GM18505 (cell line): ENCODE data around the gene TNFAIP8.

ENCODE experiments used
- ATAC-seq: cut with Tn5 transposase; IDR thresholded peaks from one replicate; pipeline ENCODE4 v1.9.1; 2021; ENCODE audit not compliant: unreplicated experiment
- POLR2A ChIP-seq: IDR thresholded peaks from 4 replicates; pipeline ENCODE4 v1.6.1; 2011; ENCODE audit warnings: borderline replicate concordance; ENCODE audit not compliant: insufficient read depth, insufficient read length; ENCODE audit errors: extremely low read depth

Gene TNFAIP8

DNA sequence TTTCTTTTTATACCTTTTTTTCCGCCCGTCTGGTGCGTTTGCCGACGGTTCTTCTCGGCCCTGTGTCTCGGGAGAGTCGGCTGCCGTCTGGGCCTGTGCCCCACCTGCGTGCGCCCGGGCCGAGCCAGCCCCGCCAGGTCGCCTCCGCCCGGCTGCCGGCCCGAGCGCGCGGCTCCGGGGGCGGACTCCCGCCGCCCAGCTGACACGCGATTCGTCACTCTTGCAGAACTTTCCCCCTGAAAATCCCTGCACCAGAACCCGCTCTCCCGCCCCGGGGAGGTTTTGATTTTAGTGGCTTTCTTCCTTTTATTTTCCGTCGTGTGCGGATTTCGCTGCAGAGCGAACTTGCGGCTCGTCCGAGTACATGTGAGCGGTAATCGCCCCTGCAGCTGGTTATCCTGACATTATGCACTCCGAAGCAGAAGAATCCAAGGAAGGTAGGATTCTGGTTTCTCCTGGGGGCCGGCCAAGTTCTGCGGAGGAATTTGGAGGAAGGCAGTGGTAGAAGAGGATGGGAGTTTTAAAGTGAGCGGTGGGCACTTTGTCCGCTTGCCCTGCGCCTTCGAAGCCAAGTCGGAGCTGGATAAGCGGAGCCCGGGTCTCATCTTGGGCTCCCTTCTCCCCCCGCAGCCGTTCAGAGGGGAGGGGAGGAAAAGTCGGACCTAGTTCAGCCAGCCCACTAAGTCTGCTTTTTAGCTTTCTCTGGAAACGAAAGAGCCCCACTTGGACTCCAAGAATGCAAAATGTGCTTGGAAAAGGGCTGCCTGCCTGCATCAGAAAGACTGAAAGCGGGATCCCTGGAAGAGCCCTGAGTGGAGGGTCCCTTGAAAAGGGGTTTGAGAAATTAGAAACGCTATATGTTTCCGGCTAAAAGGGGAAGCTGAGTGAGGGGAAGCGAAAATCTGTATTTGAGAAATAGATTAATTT lies at the start of gene TNFAIP8:
TNFAIP8 (plus strand) TSS at position 335 of the 927 bp plus-strand sequence; CDS start at position 407, 72 bp downstream.
- peak; percentile 46 for ATAC-seq
- TF ChIP-seq POLR2A, result peak; percentile 87

DNA sequence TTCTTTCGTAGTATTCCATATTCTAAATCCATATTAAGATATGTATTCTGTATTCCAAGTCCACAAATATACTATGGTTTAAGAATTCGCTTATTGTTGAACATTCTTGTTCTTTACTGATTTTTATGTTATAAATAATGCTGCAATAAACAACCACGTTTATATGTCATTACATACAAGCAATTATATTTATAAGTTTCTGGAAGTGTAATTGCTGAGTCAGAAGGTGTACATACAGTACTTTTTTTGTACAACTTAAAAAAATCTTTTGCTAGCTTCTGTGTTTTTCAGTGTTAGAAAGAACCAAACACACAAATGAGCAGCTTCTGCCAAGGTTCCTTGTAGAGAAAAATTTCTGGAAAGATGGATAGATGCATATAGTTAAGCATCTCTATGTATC lies 48.6 kb upstream of the TNFAIP8 start:
- no peak for TF ChIP-seq POLR2A

DNA sequence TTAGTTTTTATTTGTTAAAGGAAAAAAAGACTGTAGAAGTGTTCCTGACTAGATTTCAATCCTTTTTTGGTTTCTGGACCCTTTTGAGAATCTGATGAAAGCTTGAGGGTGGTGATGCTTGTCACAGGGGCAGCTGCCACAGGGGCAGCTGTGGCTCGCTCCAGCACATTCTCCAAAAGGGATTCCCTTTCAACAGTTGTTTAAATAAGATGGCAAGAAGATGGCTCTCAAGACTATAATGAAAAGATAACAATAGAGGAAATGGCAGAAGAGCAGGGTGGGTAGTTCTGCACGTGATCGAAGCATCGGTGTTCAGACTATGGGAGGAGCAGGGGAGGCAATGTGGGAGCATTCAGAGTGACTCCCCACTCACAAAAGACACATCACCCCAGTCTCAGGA lies 46.5 kb upstream of the TNFAIP8 start:
- peak; percentile 10 for ATAC-seq

More for the DNA sequence above, 48.6 kb upstream of the TNFAIP8 start:
- ATAC-seq, result no peak

DNA sequence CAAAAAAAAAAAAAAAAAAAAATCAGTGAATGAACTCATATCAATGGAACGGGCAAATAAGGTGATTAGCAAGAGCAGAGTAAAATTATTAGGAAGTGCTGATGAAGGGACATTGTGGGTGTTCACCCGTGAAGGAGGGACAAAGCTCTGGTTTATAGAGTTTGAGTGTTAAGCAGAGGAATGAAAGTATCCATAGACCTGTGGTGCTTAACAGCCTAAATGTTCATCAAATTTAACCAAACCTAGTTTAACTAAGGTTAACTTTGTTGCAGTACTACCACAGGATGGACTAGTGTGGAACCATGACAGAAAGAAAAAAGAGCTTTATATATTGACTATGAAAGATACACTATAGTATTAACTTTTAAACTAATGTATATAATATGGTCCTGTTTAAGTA lies 44.1 kb upstream of the TNFAIP8 start:
- TF ChIP-seq POLR2A, result no peak
- ATAC-seq, result no peak

More for the DNA sequence above, 46.5 kb upstream of the TNFAIP8 start:
- no peak for TF ChIP-seq POLR2A

DNA sequence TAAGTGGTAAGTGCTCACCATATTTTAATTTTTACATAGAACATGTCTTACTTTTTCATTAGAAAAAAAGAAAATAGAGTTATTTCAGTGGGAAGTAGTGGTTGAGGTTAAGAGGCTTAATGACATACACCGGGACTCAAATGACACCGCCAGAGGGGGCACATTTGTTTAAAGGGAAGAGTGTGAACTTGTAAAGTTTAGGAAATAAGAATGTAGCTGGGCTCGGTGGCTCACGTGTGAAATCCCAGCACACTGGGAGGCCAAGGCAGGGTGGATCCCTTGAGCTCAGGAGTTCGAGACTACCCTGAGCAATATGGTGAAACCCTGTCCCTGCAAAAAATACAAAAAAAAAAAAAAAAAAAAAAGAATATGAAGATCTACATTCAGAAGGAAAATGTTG lies 43.4 kb upstream of the TNFAIP8 start:
- TF ChIP-seq POLR2A, result no peak
- ATAC-seq, result no peak

DNA sequence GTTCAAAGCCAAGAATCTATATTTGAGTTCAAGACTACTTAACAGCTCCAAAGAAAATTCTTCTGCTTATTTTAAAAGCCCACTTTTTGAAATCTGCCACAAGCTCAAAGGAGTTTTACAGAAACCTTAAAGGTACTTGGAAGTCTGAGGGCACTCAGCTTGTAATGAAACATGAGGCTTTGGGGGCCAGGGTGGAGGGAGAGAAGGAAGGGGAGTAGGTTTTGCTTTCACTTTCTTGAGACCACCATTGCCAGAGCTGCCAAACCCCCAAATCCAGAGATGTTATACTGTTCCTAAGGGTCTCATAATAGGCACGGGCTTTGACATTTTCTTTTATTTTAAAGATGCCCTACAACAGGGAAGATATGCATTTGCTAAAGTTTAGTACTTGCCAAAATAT lies 42.6 kb upstream of the TNFAIP8 start:
- TF ChIP-seq POLR2A, result no peak

DNA sequence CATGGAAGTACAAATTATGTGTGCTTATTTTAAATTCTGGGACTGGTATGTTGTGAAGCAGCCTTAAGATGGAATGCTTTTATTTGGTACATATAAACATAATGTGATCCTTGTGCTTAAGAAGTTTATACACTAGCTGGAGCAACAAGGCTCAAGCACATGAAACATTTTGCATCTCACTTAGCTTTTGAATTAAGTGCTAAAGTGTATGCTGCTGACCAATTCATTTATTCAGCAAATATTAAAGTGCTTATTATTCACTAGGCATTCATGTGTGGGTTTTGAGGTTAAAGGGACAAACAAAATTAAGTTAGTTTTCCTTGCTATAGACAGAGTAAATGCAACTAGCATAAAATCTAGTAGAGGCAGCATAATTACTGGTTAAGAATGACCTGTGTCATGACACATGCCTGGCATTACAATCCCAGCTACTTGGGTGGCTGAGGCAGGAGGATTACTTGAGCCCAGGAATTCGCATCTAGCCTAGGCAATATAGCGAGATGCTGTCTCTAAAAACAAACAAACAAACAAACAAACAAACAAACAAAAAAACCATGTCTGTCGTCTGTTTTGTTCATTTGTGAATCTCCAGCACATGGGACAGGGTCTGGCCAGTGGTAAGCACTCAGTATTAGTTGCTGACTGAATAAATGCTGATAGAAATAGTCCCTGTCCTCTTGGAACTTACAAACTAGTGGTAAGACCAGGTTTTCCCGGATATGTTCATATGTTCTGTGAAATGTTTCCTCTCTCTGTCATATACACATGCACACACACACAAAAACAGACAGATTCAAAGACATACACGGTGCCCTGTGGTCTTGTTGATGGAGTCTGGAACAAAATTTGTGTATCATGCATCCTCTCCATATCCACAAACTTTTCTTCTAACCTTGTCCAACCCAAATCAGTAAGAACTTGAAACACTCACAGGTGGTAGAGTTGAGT lies 41.9 kb upstream of the TNFAIP8 start:
- ATAC-seq, result no peak
- TF ChIP-seq POLR2A, result no peak

More for the DNA sequence above, 42.6 kb upstream of the TNFAIP8 start:
- no peak for ATAC-seq

DNA sequence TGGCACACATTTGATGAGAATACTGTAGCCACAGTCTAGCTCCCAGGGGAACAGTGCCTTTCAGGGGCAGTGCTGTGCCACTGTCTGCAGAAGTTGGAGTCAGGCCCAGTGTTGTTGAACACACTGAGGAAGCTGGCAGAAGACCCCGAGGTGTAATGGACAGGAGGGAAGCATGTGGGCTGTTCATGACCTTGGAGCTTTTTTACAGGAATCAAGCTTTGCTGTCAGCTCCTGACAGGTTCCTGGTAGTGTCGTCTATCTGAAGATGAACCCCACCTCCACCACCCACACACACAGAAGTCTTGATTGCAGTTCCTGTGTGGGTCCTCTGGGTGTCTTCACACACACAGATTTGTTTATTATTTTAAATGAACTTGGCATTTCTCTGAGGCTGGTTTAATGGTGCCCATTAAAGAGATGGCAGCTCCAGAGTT lies 40.3 kb upstream of the TNFAIP8 start:
- no peak for TF ChIP-seq POLR2A
- ATAC-seq, result peak; percentile 80

DNA sequence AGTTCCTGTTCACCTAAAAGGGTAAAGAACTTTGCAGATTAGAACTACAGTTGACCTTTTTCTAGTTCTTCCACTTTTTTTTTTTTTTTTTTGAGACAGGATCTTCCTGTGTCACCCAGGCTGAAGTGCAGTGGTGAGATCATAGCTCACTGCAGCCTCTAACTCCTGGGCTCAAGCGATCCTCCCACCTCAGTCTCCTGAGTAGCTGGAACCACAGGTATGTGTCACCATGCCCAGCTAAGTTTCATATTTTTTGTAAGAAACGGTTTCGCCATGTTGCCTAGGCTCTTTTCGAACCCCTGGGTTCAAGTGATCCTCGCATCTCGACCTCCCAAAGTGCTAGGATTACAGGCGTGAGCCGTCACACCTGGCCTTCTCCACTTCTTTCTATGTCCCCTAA lies 39.7 kb upstream of the TNFAIP8 start:
- no peak for ATAC-seq
- no peak for TF ChIP-seq POLR2A

DNA sequence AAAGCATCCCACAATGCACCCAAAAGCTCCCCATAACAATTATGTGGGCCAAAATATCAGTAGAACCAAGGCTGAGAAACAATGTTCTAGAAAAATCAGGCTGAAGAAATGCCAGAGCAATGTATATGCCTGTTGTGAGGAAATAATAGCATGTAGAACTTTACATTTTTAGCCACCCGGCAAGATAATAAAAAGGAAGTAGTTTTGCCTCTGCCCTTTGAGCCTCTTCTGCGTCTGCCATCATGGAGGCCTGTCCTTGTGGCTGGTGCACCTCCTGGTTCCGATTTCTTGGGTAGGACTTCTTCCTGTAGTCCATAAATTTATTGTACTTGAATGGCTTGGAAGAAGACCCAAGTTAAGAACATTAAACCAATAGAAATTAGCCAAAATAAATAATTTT lies 38.9 kb upstream of the TNFAIP8 start:
- TF ChIP-seq POLR2A, result no peak
- ATAC-seq, result no peak

DNA sequence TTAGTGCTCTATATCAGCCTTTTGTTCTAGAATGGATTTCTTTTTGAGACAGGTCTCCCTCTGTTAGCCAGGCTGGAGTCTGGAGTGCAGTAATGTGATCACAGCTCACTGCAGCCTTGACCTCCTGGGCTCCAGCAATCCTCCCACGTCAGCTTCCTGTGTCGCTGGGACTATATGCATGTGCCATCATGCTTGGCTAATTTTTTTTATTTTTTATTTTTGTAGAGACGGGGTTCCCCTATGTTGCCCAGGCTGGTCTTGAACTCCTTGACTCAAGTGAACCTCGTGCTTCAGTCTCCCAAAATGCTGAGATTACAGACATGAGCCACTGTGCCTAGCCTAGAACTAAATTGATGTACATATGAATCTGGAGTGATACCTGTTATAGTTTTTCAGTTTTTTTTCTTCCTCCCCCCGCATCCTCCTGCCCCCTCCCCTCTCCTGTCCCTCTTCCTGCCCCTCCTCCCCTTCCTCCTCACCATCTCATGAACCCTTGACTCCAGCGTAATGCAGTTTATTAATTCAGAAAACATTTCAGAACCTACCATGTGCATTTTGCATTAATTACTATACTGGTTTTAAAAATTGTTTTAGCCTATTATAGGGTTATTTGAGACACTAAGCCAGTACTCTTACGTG lies 37.4 kb upstream of the TNFAIP8 start:
- TF ChIP-seq POLR2A, result no peak
- ATAC-seq, result peak; percentile 35

DNA sequence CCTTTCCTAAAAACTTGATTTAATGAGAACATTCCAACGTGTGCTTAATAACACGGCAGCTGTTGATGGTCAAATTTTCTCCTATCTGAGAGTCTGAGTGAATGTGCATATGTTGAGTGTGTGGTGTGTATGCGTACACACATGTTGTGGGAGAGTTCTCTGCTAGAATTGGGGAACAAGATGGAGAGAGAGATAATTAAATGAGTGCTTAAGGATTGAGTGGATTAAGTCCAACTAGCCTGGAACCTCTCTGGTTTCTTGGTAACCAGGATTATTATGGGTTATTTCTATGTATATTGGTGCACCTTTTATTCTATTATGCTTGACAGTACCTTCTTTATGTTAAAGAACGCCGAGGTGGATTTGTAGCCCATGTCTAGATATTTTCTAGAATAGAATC lies 36.4 kb upstream of the TNFAIP8 start:
- no peak for ATAC-seq
- TF ChIP-seq POLR2A, result no peak

DNA sequence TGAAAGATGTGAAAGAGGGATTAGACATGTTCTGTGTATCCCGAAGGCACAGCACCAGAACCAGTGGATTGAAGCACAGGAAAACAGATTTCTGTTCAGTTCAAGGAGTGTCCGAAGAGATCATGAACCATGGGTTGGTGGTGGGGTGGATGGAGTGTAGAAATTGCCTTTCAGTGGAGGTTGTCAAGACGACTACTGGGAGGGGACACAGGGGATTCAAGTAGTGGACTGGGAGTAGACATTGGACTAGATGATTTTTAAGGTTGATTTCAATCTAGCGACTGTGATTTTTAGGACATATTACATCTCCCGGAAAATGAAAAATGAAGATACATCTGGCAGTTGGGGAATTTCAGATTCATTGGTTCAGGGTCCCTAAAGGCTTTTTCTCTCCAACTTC lies 35.9 kb upstream of the TNFAIP8 start:
- ATAC-seq, result no peak
- TF ChIP-seq POLR2A, result no peak
